DMS153 treated with DMSO at 0.1 percent for 48 hours (cell line): ENCODE measurements around the gene SPSB4.

Experiments
- DNase-seq: peaks from one replicate; lab custom pipeline; 2025; ENCODE audit not compliant: unreplicated experiment; lab: John Stamatoyannopoulos, UW

The SPSB4 gene

GRCh38 chr3:141150081-141150830 lies 99.1 kb downstream of the SPSB4 start:
- no peak for DNase-seq

DNA sequence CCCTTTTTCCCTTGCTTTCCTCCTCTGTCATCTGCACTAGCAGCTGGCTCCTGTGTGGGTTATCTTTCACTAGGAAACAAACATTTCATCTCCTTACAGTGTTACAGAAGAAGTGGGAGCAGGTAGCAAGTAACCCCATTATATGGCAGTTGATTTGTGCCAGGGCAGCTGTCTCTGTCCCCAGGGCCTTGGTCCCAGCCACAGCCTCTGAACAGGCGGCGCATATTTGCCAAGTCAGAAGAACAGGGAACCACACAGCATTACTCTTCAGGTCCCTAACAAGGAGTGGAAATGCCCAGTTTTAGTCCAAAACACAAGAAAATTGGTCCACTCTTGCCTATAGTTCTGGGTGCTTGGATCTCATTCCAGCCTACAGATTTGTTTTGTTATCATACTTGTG lies 99.8 kb downstream of the SPSB4 start:
- no peak for DNase-seq

DNA sequence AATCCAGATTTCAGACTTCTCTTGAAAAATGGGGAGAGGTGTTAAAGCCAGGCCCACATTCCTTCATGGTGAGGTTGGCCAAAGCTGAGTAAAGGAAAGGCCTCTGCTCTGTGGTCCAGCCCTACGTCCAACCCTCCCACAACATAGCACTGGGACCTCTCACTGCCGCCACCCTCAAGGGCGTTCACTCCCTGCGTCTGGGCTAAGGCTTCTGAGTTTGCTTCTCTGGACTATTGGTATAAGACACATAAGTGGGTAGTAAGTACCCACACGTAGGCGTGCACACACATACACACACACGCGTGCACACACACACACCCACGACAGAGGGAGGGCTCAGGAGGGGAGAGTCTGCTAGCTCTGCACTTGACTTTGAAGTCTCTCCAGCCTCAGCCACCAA lies 100.3 kb downstream of the SPSB4 start:
- DNase-seq, result no peak

DNA sequence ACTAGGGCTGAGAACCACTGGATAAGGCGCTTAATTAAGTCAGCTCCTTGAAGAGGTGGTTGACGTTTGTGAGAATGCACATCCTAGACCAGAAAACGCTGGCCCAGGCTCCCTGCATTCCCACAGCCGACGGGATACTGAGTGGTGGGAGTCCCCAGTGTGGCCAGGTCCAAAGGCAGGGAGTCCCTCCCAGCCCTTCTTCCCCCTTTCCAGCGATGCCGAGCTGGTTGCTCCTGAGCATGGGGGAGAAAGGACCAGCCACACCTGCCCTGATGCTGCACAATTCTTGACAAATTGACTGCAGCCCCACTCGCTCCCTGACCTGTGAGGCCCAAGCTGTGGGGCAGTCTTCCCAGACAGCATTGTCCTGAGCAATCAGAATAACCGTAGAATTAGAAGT lies 101.0 kb downstream of the SPSB4 start:
- no peak for DNase-seq

DNA sequence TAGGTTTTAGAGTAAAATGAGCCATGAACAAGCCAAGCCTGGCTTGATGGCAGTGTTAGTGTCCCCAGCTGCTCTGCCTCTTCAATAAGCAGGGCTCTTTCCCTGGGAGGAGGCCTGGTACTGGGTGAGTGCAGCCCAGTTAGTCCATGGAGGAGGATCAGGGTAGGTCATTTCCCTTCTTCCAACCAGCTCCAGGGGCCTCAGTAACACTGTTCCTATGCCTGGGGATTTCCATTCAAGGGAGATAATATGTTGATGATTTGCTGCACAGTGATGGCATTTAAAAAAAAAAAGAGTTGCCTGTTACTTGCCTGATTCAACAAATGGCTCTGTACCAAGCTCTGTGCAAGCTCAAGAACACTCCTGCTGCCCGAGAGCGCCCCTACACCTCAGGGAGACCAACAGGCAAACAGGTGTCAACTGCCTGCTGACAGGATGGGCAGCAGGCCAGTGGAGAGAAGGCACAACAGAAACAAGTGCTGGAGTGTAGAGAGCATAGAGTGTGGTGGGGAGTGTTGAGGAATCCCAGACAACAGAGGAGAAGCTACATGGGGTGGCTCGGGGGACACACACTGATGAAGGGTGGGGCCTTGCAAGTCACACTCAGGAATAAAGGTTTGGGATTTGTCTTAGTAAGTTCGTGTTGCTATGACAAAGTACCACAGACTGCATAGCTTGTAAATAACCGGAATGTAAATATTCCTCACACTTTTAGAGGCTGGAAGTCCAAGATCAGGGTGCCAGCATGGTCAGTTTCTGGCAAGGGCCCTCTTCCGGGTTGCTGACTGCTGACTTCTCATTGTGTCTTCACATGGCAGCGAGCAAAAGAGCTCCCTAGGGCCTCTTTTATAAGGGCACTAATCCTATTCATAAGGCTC lies 101.9 kb downstream of the SPSB4 start:
- peak; percentile 46 for DNase-seq

- peak; percentile 76 for DNase-seq
Measured at GRCh38 chr3:141153679-141153966, 102.5 kb downstream of the SPSB4 start.

GRCh38 chr3:141164852-141165251 lies 113.7 kb downstream of the SPSB4 start:
- DNase-seq, result no peak

- DNase-seq, result no peak
Measured at GRCh38 chr3:141167681-141168080, 116.5 kb downstream of the SPSB4 start.

- DNase-seq, result no peak
Measured at GRCh38 chr3:141170678-141171295, 119.6 kb downstream of the SPSB4 start.

- DNase-seq, result no peak
Measured at GRCh38 chr3:141174674-141175073, 123.5 kb downstream of the SPSB4 start.

DNA sequence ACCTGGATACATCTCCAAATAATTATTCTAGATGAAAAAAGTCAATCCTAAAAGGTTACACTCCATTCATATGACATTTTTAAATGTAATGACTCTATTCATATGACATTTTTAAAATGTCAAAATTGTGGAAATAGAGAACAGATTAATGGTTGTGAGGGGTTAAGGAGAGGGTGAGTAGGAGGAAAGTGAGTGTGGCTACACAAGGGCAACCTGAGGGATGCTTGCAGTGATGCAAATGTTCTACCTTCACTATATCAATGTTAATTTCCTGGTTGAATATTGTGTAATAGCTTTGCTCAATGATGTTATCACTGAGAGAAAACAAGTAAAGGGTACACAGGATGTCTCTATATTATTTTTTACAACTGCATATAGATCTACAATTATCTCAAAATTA lies 125.6 kb downstream of the SPSB4 start:
- no peak for DNase-seq

- no peak for DNase-seq
Measured at GRCh38 chr3:141178026-141178425, 126.9 kb downstream of the SPSB4 start.

DNA sequence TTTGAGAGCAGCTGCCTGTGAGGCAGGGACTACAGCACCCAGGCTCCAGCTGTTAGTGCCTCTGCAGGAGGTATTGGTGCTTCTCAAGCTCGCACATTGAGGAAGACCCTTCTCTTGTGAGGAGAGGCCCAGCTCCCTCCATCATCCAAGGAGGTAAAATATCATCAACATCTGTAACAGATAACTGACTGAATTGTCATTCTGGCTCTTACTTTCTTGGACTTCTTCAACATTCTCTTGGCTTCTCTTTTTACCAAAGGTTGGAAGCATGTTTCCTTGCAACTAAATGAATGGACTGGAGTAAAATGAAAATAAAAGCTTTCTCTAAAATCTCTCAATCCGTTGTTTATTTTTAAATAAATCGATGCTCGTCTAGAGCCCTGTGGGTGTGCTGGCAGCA lies 127.4 kb downstream of the SPSB4 start:
- DNase-seq, result no peak

- DNase-seq, result no peak
Measured at GRCh38 chr3:141179983-141180382, 128.8 kb downstream of the SPSB4 start.

DNA sequence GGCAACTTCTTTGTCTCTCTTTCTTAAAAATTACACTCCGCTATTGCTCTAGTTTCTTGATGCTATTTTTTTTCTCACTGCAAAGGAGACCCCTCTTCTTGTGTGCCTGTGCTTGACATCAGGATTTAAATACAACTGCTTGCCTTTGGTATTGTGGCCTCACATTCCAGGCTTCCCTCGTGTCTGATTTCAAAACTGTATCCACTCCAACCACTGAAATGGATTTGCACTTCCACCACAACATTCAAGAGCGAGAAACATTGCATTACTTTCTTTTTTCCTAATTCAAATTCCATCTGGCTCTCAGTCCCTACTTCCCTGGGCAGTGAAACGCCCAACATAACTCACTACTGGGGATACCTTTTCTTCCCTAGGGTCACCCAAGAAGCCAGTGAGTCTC lies 130.0 kb downstream of the SPSB4 start:
- no peak for DNase-seq

DNA sequence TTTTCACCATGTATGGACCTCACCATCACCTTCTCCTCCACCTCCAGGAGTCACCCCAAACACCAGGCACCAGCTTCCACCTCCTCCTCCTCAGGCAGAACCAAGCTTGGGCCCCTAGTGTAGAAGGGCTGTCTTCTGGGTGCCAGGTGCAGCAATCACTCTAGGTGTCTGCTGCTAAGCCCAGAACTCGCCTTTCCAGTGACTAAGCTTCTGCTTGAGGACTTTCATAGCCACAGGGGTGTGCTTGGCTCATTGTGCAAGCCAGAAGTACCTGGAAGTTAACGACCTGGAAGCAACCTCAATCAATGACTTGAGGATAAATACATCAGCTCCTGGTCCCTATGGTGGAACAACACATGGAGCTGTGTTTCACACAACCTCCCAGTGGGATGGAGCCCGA lies 130.7 kb downstream of the SPSB4 start:
- no peak for DNase-seq

DNA sequence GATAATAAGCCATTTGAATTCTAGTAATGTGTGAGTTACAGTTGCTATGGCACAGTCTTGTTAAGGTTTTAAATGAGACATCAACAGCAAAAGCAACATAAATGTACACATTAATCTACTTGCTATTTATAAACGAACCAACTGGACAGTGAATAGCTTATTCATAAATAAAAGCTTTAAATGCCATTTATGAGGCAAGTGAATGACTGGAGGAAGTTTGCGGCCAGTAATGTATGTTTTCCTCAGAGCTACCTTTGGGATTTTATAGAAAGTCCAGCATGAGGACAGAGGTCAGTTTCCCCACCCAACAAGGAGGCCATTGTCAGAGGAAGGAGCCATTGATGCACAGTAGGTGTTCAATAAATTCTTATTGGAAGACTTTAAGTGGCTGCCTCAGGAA lies 132.5 kb downstream of the SPSB4 start:
- DNase-seq, result no peak

DNA sequence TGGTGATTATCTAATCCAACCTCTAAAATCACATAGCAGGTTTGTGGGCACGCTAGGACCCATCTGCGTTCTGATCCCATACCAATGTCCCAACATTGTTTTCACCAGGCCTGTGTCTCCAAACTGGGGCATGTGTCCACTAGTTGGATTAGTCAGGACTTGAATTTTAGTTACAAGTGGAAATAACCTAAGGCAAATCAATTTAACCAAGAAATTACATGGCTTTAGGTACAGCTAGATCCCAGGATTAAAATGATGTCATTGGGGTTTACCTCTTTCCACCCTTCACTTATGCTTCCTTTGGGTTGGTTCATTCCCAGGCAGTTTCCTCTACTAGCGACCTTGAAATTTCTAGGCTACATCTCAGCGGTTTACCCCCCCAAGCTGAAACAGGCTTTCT lies 133.3 kb downstream of the SPSB4 start:
- DNase-seq, result no peak

GRCh38 chr3:141191097-141191749 lies 140.1 kb downstream of the SPSB4 start:
- no peak for DNase-seq

GRCh38 chr3:141192345-141192744 lies 141.2 kb downstream of the SPSB4 start:
- DNase-seq, result peak; percentile 87

GRCh38 chr3:141193066-141193830 lies 142.1 kb downstream of the SPSB4 start:
- no peak for DNase-seq
